WERI-Rb-1 (cell line): ENCODE results near the gene GPRC5D.

Source experiments
- DNase-seq: peaks from one replicate; pipeline ENCODE4 v3.0.0-alpha.2; 2020
- H3K27ac ChIP-seq: fragments of 250-450 bp; sonication (Bioruptor Pico); 2 replicates; pipeline ENCODE4 v1.5.1; 2020; ENCODE audit warnings: mild to moderate bottlenecking, moderate library complexity
- H3K27me3 ChIP-seq: fragments of 250-450 bp; sonication (Bioruptor Pico); 2 replicates; pipeline ENCODE4 v1.5.1; 2021; ENCODE audit warnings: mild to moderate bottlenecking, low read depth, moderate library complexity; ENCODE audit not compliant: insufficient read depth, severe bottlenecking
- H3K36me3 ChIP-seq: fragments of 250-450 bp; sonication (Bioruptor Pico); 2 replicates; pipeline ENCODE4 v1.5.1; 2020; ENCODE audit warnings: mild to moderate bottlenecking, moderate library complexity
- H3K4me3 ChIP-seq: 2 replicates; pipeline ENCODE4 v1.5.1; 2011; ENCODE audit warnings: low read depth, mild to moderate bottlenecking, control low read depth, low read length
- H3K9me3 ChIP-seq: fragments of 250-450 bp; sonication (Bioruptor Pico); 2 replicates; pipeline ENCODE4 v1.5.1; 2021; ENCODE audit warnings: mild to moderate bottlenecking, moderate library complexity; ENCODE audit not compliant: severe bottlenecking
- TF ChIP-seq, protein P1 (sequence below): IDR thresholded peaks from 2 replicates; pipeline ENCODE4 v1.5.1; 2011; ENCODE audit warnings: low read depth, mild to moderate bottlenecking, control low read depth, inconsistent platforms, low read length

The GPRC5D gene

GRCh38 chr12:12952036-12952435, at the start of gene GPRC5D:
Gene GPRC5D (minus strand): TSS chr12:12952170. CDS start chr12:12950384, 1,786 bp downstream.
- H3K27ac ChIP-seq, result no peak within 1 kb of the TSS
- TF ChIP-seq, protein P1, sequence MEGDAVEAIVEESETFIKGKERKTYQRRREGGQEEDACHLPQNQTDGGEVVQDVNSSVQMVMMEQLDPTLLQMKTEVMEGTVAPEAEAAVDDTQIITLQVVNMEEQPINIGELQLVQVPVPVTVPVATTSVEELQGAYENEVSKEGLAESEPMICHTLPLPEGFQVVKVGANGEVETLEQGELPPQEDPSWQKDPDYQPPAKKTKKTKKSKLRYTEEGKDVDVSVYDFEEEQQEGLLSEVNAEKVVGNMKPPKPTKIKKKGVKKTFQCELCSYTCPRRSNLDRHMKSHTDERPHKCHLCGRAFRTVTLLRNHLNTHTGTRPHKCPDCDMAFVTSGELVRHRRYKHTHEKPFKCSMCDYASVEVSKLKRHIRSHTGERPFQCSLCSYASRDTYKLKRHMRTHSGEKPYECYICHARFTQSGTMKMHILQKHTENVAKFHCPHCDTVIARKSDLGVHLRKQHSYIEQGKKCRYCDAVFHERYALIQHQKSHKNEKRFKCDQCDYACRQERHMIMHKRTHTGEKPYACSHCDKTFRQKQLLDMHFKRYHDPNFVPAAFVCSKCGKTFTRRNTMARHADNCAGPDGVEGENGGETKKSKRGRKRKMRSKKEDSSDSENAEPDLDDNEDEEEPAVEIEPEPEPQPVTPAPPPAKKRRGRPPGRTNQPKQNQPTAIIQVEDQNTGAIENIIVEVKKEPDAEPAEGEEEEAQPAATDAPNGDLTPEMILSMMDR, result no peak
- no peaks in the 10 kb centered on the region for H3K36me3 ChIP-seq
- H3K27me3 ChIP-seq, result no peaks in the 10 kb centered on the region
- no peak for DNase-seq
- H3K4me3 ChIP-seq, result no peak within 1 kb of the TSS
- no peaks in the 10 kb centered on the region for H3K9me3 ChIP-seq

DNA sequence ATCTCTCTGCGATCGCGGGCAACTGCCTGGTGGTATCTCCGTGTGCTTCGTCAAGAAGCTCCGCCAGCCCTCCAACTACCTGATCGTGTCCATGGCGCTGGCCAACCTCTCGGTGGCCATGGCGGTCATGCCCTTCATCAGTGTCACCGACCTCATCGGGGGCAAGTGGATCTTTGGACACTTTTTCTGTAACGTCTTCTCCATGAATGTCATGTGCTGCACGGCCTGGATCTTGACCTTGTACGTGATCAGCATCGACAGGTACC, 49.7 kb upstream of the GPRC5D start:
- H3K36me3 ChIP-seq, result no peaks in the 10 kb centered on the region
- no peak for DNase-seq
- H3K27me3 ChIP-seq, result no peaks in the 10 kb centered on the region
- H3K4me3 ChIP-seq, result peak overlapping the region; percentile 75
- TF ChIP-seq, protein P1, result no peak
- H3K27ac ChIP-seq, result peak overlapping the region; percentile 83
- H3K9me3 ChIP-seq, result peaks cover 3% of the 10 kb centered on the region

- no peaks in the 10 kb centered on the region for H3K27me3 ChIP-seq
- H3K9me3 ChIP-seq, result peaks cover 3% of the 10 kb centered on the region
- TF ChIP-seq, protein P1, result peak; percentile 51; the same call in 1 of the 2 replicates
- peak; percentile 75 for DNase-seq
- H3K36me3 ChIP-seq, result no peaks in the 10 kb centered on the region
- H3K27ac ChIP-seq, result peak overlapping the region; percentile 83
- H3K4me3 ChIP-seq, result peak overlapping the region; percentile 75
Observed at GRCh38 chr12:13000925-13001774, 49.2 kb upstream of the GPRC5D start.

DNA sequence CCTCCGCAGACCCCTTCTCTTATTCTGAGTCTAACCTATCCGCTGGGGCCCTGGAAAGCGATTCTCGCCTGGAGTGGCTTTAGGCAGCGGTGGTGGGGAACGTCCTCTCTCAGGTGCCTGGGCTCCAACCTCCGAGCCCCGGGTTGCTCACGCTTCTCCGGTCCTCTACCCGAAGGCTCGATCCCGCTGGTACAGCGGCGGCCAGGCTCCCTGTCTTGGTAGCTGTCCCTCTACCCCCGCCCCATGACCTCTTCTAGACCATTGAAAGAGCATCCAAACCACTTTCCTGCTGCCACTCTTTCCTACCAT, 48.6 kb upstream of the GPRC5D start:
- H3K27ac ChIP-seq, result peak overlapping the region; percentile 83
- H3K36me3 ChIP-seq, result no peaks in the 10 kb centered on the region

GRCh38 chr12:12999959-13000615, 48.1 kb upstream of the GPRC5D start, which contains the start of gene HEBP1:
Gene HEBP1 (minus strand): TSS chr12:13000265. CDS start chr12:13000114, 151 bp downstream.
- H3K36me3 ChIP-seq, result no peaks in the 10 kb centered on the region
- peak; percentile 87 for DNase-seq
- H3K27ac ChIP-seq, result peak within 1 kb of the TSS; percentile 83
- peak within 1 kb of the TSS; percentile 75 for H3K4me3 ChIP-seq
- H3K27me3 ChIP-seq, result no peaks in the 10 kb centered on the region
- TF ChIP-seq, protein P1, result no peak
- peaks cover 3% of the 10 kb centered on the region for H3K9me3 ChIP-seq

More for the DNA sequence above, 48.6 kb upstream of the GPRC5D start:
- DNase-seq, result no peak
- Histone ChIP-seq H3K4me3 (peak overlapping the region; percentile 75), H3K27me3 (no peaks in the 10 kb centered on the region), H3K9me3 (peaks cover 3% of the 10 kb centered on the region)
- TF ChIP-seq, protein P1, result no peak
